Inferior parietal cortex (tissue), 1 donor: Measurements from ENCODE around the gene IFNLR1.

ENCODE experiments used
- DNase-seq: peaks from one replicate; pipeline ENCODE4 v3.0.0-alpha.2; 2016; ENCODE audit errors: extremely low spot score

The IFNLR1 gene

DNA sequence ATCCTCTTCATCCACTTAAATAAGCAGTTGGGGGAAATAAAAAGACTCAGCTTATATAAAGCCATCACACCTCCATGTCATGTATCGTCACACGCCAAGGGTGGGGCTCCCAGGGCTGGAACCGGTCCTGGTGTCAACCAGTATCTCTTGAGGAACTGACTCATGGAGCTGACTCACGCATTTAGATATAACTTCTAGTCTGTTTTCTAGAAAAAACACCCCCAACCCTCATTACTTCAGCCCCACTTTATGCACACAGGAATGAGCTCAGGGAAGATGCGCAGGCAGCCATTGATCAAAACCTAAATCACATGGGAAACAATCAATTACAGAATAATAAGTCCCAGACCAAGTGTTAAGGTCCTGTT is 37.2 kb downstream of the IFNLR1 start:
- DNase-seq = peak; percentile 23

DNA sequence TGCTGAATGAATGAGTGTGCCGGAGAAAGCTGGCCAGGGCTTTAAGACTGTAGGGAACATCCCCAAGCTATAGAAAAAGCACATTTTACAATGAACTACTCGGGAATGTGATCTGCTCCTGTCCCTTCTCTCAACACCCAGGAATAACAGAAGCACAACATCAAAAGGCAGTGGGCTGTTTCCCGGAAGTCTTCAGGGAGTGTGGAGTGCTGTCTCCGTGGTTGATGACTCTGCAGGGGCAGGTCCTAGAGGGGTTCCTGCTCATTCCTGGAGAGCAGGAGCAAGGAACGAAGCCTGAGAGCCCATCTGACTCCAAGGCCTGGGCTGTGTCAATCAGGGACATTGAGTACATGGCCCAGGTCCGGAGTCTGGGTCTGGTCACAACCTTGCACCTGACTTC is 39.3 kb downstream of the IFNLR1 start:
- DNase-seq = no peak

DNA sequence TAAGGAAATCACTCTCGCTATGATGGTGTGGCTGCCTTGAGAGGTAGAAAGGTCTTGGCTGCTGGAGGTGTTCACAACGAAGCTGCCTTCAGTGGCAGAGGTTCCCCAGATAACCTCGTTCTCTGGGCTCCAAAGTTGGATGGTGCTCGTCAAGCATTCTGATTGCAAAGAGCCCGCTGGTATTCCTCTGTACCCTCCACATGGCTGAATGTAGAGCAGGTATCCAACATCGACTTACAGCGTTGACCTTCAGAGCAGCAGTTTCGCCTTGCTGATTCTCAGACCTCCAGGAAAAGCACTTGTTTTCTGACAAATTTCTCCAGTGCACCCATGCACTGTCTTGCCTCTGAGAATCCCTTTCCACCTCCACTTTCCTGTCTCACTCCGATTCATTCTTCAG is 39.9 kb downstream of the IFNLR1 start:
- no peak for DNase-seq

DNA sequence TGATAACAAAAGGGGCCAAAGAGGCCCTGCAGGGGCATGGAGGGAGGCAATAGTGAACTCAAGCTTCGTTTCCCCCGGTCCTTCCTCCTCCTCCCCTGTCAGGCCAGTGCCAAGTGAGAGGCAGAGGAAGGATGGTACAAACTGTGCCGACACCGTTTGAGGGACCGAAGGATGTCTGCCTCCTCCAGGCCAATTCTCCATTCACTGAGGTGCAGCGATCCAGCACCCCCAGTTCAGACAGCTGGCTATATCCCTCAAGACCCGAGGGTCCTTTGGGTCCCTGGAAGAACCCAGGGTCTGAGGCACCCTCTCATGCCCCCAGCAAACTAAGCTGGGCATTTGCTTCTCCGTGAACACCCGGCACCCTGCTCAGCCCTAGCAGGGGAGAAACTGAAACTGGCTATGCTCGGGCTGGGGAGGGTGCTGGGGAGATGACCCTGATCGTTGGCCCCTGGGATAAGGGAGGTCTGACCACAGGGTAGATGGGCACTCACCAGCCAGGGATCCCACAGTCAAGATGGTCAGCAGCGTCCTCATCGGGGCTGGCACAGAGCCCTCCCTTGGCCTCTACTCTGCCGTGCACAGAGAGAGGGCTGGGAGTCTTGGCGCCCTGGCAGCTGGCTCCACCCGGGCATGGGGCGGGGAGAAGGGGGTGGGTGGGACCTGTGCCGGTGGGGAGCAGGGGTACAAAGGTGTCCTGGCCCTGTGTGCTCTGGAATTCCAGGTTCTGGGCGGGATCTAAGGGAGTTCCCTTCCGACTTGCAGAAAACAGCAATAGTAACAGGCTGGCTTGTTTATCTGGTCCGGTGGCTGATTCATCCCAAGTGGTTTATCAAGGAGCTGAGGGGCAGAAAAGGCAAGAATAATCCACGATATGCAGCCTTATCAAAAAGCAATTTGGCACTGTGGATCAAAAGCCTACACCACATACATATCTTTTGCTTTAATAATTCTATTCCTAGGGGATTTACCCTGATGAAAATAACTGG is 44.2 kb downstream of the IFNLR1 start, which contains the start of gene IL22RA1:
IL22RA1 (minus strand) TSS at position 595 of the 989 bp plus-strand sequence; CDS start at position 537, 58 bp downstream.
- no peak for DNase-seq

DNA sequence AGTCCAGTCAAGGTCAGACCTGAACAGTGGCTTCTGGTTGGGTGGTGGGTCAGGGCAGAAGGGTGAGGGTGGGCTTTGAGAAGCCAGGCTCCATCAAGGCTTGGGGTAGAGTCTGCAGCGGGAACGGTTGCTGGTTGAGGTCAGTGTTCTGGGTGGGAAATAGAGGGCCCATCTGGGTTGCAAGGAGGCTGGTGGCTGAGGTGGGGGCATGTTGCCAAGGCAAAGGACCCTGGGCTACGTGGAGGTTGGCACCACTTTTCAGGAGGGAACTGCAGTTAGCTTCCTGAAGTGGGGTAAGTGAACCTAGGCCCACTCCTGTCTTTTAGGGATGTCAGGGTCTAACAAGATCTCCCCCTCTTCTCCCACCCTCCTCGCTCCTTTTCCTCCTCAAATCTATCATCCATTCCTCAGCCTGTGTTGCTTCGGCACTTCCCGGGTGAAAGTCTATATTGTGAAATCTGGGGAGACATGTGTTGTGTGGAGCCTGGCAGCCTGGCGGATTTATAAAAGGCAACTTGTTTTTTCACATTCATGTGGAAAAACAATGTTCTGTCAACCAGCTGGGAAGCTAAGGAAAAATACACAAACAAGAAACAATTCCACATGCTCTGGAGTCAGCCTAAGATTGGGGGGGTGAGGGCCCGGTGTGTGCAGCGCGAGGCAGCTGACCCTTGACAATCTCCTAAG is 45.6 kb downstream of the IFNLR1 start:
- DNase-seq = no peak

DNA sequence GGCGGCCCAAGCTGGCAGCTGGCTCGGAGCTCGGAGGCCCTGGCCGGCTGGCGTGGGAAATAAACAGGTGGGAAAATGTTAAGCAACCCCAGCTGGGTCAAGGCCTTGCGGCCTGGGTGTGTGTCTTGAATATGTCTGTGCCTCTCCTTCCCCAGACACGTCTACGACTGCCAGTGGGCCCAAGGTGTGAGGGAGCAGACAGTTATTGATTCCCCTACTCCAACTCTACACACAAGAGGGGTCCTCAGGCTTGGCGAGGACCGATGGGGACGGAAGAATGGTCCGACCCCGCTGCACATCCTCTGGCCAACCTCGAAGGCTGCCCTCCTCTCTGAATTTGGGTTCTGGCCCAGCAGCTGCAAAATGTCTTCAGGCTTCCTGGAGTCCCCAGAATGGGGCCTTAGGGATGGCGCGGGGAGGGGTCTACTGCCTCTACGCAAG is 46.3 kb downstream of the IFNLR1 start:
- DNase-seq = no peak

- DNase-seq = no peak
These were observed 47.2 kb downstream of the IFNLR1 start for GRCh38 chr1:24139841-24140425.

DNA sequence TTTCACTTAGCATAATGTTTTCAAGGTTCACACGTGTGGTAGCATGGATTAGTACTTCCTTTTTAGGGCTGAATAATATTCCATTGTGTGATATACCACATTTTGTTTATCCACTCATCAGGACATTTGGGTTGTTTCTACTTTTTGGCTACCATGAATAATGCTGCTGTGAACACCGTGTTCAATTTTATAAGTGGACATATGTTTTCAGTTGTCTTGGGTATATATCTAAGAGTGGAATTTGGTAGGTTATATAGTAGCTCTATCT is 47.9 kb downstream of the IFNLR1 start:
- no peak for DNase-seq

DNA sequence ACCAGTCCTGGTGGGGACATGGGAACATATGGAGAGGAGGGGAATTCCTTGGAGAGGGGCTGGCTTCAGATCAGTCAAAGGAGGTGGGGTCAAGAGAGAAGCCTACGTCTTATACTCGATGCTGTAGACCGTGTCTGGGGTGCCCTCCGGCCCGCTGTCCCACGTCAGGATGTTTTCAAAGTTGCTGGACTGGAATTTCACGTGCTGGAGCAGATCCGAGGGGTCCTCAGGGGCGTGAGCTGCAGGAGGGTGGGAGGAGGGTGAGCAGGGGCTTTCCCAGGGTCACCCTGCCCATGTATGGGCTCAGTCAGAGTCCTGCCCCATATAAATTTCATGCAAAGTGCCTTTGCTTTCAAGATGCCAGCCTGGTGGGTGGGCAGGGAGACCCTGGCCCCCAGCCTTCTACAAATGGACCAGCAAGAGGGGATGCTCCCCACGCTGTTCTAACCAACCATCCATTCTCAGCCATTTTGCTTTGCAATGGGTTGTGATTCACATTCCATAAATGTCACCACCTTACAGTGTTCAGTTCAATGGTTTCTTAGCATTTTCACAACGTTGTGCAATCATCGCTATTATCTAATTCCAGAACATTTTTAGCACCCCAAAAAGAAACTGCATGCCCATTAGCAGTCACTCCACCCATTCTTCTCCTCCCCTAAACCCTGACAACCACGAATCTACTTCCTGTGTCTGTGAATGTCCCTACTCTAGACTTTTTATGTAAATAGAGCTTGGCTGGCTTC is 48.4 kb downstream of the IFNLR1 start:
- DNase-seq = no peak

- DNase-seq = no peak
These were observed 50.0 kb downstream of the IFNLR1 start for GRCh38 chr1:24136956-24137539.

DNA sequence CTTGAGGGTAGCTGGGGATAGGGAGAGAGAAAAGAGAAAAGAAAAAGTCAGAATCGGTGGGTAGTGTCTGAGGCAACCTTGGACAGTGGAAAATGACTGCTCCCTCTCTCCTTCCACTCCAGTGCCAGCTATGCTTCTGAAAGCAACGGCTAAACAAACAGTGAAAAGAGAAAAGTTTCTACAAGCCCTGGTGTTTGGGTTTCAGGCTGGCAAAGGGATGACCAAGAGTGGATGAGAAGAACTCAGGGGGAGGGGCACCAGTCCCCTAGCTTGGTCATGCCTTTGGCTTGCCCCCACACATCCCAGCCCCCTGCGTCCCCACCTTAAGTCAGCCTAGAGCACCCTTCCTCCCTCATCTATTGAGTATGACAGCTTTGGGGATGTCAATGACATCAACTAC is 52.7 kb downstream of the IFNLR1 start:
- DNase-seq = no peak

- DNase-seq = no peak
These were observed 53.3 kb downstream of the IFNLR1 start for GRCh38 chr1:24133819-24134218.

- no peak for DNase-seq
These were observed 56.7 kb downstream of the IFNLR1 start for GRCh38 chr1:24130385-24130784.

DNA sequence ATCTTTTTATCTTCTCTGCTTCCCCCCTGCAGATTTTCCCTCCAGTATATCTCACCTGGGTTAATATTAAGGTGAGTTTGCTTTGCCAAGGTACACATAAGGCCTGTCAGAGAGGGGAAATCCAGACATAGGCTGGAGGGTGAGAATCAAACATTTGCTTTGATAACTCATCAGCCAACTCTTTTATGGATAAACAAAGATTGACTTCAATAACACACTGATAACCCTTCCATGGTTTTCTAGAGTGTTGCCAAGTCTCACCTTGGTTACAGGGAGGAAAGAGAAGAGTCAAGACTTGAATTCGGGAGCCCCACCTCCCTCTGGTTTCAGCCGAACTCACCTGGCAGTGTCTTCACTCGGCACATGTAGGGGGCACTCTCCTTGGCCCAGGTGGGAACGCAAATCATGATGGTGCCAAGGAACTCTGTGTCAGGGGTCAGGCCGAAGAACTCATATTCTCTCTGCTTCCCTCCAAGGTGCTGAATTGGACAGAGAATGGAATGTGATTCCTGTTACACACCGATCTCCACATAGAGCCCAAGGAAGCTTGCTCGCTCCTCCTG is 59.2 kb downstream of the IFNLR1 start:
- DNase-seq = no peak

DNA sequence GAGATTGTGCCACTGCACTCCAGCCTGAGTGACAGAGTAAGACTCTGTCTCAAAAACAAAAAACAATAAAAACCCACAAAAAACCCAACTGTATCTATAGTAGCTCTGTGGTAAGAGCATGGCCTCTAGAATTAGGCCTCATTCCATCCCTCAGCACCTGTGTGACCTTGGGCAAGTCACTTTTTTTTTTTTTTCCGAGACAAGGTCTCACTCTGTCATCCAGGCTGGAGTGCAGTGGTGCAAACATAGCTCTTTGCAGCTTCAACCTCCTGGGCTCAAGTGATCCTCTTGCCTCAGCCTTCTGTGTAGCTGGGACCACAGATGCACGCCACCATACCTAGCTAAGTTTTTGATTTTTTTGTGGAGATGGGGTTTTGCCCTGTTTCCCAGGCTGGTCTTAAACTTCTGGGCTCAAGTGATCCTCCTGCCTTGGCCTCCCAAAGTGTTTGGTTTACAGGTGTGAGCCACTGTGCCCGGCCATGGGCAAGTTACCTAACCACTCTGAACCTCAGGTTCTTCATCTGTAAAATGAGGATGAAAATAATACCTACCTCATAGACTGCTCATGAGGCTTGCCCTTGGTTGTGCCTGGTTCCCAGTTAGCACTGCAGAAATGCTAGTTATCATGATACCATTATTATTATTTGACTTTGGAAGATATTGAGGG is 59.8 kb downstream of the IFNLR1 start:
- DNase-seq = no peak

DNA sequence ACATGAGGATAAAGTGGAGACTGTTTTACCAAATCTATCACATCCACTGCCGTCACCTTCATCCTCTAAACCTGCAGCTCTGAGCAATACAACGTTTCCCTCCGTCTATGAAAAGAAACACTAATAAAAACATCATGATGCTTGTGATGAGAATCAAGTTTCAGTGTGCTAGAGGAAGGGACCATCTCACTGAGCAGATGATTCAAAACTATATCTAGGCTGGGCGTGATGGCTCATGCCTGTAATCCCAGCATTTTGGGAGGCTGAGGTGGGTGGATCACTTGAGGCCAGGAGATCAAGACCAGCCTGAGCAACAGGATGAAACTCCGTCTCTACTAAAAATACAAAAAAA is 60.4 kb downstream of the IFNLR1 start:
- DNase-seq = no peak

DNA sequence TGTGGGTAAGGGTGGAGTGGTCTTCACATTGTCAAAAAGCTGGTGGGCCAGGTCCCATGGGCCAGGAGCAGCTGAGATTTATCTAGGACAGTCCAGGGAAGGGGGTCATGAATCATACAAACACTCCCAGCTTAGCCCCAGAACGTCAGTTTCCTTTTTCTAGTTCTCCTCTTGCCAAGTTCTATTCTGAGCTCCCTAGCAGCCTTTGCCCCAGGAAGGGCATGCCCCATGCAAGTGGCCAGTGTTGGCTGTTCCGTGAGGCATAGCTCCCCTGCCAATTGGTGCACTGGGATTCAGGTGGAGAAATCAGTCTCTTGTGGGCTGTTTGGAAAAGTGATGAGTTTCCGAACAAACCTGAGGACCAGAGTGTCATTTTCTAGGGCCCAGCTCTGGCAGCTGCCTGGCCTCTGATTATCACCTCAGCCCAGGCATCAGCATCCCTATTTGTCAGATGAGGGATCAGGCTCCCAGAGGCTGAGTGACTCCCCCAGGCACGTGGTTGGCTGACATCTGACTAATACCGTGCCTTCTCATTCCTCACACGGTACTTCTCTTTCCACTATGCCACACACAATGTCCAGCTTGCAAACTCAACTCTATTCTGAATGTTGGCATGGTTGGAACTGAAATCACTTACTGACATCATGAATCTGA is 60.9 kb downstream of the IFNLR1 start:
- no peak for DNase-seq

DNA sequence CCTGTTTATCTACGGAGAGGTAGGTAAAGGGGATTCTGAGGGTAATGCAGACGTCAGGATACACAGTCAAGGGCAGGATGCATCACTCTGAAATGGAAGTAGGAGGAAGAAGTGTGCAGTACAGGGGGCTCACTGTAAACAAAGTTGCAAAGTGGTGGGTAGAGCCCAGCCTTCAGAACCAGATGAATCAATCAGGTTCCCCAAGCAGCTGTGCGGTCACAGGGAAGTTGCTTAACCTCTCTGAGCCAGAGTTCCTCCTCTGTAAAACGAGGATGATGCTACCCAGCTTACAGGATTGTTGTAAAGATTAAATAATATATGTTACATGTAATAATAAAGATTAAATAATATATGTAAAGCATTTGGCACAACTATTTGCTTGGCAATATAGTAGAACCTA is 61.6 kb downstream of the IFNLR1 start:
- DNase-seq = no peak

GRCh38 chr1:24124980-24125379 is 62.1 kb downstream of the IFNLR1 start:
- DNase-seq = no peak

GRCh38 chr1:24123611-24124010 is 63.5 kb downstream of the IFNLR1 start:
- no peak for DNase-seq
